ENCODE results near the gene SH3GL2.

- TF ChIP-seq CTCF (IDR thresholded peaks at IDR 0.05; ENCODE audit: low read depth, low read length, poor library complexity, severe bottlenecking) (no peak), EZH2phosphoT487 (IDR thresholded peaks at IDR 0.05; ENCODE audit: borderline replicate concordance, low read length) (no peak)
Measured at GRCh38 chr9:17604556-17604955, 25.7 kb downstream of the SH3GL2 start.
